SH-SY5Y (cell line): ENCODE results near the gene SPTBN5.

Source experiments
- GATA2 ChIP-seq: IDR thresholded peaks from 2 replicates; pipeline ENCODE4 v1.6.1; 2011; ENCODE audit warnings: mild to moderate bottlenecking, low read depth, low read length
- GATA3 ChIP-seq: IDR thresholded peaks from 2 replicates; pipeline ENCODE4 v1.6.1; 2011; ENCODE audit warnings: low read depth, mild to moderate bottlenecking, low read length, moderate library complexity

The SPTBN5 gene

DNA sequence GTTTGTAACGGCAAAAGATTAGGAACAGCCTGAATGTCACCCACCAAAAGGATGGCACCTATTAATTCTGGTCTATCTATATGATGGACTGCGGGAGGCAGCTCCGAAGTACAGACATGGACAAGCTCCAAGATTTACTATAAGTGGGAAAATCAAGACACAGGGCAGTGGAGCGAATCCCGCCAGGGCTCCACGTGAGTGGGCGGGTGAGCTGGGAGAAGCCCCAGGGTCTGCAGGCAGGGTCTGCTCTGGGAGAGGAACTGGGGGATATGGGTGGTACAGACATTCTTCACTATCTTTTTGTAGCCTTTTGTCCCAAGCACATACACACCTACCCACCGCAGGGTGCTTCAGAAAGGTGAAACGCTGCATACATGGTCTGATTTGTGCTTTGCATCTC, 38.2 kb upstream of the SPTBN5 start:
- no peak for TF ChIP-seq GATA3
- no peak for TF ChIP-seq GATA2

DNA sequence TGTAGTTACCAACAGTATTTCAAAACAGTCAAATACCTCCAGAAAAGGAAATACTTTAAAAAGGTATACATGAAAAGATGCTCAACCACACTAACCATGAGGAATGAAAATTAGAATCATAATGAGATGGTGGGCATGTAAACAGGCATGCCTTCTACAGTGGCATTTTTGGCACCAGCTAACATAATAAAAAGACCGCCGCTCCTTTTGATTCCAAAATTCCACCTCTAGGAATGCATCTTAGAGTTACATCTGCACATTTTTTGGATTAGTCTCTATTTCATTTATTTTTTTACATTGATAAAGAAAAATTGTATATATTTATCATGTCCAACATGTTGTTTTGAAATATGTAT, 37.0 kb upstream of the SPTBN5 start:
- TF ChIP-seq GATA3 (no peak), GATA2 (no peak)

DNA sequence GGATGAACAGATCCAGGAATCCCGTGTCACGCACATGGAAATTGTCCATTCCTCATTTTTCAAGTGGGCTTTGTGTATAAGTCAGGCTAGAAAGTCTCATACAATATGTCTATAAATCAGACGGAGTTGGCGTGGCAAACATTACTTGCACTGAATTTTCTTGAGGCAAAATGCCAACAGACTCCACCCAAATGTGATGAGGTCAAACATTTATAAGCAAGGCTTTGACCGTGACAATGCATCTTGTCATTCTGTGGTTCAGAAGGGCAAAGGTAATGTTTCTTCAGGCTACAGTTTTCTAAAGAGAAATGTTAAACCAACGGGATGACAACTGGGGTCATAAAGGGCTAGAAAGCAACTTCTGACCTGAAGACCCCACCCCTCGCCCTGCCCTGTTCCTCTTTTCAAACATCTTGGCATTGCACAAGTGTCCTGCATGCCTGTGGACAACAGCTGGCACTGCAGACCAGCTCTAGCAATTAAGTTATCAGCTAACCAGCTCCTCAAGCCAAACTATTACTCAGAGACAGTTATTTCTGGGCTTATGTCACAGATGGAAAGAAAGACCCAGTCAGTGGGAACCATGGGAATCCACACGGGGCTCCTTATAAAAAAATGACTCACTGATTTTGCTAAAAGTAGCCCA, 36.5 kb upstream of the SPTBN5 start:
- TF ChIP-seq GATA2 = no peak
- TF ChIP-seq GATA3 = no peak

DNA sequence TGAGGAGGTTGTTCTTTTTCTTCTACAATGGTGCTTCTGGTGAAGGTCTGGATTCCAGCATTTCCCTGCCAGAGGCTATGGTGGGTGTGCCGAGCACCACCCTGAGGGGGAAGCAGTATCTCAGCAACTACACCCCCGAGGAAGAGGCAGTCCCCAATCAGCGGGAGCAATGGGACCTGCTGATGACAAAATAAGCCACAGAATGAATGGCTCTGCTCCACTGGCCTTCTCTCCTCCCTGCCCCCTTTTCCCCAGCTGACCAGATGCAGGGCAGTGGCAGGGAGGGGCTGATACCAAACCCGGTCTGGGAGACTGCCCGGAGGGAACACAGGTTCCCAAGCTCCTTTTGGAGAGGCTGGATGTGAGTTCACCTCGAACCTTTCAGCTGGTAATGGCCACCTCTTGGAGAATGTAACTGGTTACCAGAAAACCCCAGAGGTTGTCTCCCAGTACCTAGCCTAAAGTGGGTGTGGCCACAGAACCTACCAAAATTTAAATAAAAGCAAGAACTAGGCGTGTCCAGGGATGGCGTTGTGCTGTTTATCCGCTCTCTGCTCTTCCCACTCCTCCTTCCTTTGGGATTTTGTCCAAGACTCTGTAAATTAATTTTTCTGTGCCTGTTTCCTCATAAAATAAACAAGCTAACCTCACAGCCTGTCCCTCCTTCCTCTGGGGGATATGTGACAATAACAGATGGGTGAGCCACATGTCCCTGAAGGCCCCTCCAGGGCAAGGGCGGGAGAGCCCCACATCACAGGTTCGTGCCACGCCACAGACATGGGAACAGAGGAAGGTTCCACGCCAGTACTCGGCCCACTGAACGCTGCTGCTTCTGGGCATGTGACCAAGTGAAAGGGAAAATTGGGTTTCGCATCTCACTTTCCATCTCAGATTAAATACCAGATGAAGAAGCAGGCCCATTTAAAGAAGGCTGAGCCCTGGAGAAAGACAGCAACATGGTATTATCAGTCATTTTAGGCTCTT, 35.1 kb upstream of the SPTBN5 start:
- TF ChIP-seq GATA3 = no peak
- no peak for TF ChIP-seq GATA2

DNA sequence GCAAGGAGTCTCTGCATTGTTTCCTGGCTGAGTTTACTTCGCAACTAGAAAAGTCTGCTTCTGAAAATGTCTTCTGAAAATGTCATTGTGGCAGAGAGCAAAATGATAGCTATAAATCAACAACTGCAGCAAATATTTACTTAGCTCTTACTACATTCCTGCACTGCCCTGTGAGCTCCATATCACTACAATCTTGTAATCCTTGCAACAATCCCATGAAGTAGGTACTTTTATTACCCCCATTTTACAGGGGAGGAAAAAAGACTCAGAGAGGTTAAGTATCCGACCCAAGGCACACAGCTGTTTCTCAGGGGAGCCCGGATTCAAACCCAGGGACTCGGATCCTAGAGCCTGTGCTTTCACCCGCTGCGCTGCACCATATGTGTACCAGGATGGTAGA, 34.2 kb upstream of the SPTBN5 start:
- TF ChIP-seq GATA2 (no peak), GATA3 (no peak)

DNA sequence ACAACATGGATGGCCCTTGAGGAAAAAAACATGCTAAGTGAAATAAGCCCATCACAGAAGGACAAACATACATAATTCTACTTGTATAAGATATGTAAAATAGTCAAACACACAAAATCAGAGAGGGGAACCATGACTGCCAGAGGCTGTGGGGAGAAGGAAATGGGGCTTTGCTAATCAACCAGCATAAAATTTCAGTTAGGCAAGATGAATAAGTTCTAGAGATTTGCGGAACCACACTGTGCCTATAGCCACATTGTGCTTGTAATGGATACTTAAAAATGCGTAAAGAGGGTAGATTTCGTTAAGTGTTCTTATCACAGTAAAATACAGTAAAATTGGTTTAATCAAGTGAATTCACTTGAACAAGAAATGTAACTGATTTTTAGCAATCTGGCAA, 33.7 kb upstream of the SPTBN5 start:
- TF ChIP-seq GATA3 = no peak
- no peak for TF ChIP-seq GATA2

DNA sequence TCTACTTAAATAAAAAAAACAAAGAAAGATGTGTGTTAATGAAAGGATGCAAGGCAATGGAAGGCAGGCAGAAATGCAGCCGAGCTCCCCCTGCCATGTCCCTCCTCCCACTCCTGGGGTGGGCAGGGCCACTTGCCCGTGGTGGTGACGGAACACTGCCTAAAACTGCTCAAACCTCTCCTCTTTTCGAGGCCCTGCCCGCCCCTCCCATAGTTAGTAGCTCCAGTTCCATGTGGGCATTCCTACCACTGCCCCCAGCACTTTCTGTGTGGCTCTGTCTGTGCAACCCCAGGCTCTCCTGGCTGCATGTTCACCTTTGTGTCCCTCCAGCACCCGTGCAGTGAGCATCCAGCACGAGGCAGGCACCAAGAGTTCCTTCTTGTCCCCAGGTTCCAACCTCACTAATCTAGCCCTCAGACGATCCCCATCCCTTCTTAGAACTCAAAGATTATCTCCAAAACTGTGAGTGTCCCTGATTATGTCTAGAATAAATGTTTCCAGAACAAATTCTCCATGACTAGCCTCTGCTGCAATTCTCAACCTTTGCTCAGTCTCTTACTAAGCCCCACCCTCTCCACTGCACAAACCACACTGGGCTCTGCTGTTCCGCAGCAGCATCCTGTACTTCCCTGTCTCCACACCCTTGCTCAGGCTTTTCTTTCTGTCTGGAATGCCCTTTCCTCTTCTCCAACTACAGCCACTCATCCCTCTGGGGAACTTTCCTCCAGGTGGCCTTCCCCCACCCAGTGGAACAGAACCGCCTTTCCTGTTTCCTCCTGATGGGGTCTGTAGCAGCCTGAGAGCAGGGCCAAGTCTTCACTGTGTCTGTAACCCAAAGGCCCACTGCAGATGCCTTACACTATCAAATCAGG, 32.6 kb upstream of the SPTBN5 start:
- TF ChIP-seq GATA3 (no peak), GATA2 (no peak)

DNA sequence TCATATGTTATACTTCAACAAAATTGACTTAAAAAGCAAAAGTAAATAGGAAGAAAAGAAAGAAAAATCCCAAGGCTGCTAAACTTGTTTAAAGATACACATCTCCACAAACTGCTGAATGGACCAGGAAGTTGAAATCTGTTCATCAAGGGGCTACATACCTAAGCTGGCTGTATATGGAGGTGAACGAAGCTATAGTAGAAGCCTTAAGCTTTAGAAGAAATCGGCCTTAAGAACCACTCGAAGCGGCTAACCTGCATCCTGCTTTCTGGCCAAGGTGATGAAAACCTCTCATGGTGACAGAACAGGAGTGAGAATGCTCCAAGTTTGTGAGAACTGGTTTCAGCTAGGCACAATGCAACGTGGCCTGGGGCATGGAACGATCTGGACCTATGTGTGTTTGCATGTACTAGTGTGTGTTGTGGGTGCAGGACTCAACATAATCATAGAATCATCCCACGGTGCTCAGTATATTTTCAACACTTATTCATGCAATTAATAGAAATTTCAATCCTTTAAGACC, 31.3 kb upstream of the SPTBN5 start:
- no peak for TF ChIP-seq GATA2
- no peak for TF ChIP-seq GATA3

DNA sequence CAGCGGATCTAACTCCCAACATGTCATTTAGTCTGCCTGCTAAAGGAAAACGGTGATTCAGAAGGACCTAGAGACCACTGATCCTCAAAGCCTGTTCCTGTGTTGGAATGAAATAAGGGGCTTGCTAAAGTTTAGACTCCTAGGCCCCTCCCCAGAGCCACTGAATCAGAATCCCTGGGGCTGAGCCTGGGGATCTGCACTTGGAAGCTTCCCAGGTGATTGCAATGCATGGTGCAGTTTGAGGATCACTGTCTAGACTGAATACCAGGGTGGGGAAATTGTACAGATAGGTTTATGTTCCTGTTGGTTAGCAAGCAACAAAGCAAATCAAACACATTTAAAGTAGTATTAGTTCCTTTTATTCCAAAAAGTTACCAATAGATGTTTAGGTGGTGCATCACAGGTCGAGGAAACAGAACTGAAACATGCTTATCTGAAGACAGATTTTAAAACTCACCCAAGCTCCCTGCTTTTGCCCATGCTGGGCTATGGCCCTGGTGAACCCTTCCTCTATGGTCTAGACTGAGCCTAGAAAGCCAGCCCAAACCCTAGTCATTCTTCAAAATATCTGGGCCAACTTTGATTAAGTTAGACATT, 29.6 kb upstream of the SPTBN5 start:
- TF ChIP-seq GATA2 = no peak
- no peak for TF ChIP-seq GATA3

DNA sequence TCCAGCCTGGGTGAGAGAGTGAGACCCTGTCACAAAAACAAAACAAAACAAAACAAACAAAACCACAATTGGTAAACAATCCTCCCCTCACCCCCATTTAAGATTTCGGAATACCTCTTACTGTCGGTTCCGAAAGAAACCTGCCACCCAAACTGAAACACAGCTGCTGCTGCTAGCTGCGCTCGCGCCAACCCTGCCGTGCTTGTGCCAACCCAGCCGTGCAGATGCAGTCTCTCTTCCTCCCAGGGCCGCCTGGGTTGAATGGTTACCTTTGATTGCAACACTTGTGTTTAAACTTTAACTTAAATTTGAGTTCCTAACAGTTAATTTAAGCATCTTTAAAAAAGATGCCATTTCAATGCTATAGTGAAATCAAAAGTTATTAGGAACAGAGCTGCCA, 28.5 kb upstream of the SPTBN5 start:
- TF ChIP-seq GATA3 = no peak
- TF ChIP-seq GATA2 = no peak

DNA sequence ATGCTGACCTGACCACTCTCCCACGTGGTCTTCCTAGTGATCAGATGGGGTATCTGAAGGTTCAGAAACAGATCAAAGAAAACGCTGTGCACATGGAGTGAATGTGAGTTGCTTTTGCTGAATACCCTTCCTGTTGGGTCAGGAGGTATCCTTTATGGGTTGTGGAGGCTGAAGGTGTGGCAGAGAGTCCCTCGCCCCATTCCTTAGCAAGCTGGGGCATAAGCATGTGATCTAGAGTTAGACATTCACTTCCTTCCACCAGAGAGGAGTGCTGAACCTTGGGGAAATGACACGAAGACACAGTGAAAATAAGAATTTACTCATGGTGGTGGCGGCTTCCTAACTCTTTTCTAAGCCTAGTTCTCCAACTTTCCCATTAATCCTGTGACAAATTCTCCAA, 27.8 kb upstream of the SPTBN5 start:
- no peak for TF ChIP-seq GATA3
- no peak for TF ChIP-seq GATA2

DNA sequence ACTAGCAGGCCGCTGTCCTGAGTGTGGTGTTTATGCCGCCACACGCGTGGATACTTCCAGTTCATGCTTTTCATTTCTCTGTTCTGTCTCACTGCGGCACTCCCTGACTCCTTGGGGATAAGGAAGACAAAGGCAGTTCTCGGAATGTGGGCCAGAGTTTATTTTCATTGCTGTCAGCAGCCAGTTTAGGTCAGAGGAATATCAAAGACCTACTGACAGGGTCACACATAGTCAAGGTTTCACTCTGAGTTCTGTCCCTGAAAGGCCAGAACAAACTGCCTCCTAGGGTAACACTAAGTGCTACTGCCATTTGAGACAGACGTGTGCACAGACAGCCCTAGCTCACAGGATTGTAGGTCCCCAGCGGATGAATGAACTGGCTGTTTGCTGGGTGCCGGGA, 27.3 kb upstream of the SPTBN5 start:
- TF ChIP-seq GATA3 = no peak
- TF ChIP-seq GATA2 = no peak

DNA sequence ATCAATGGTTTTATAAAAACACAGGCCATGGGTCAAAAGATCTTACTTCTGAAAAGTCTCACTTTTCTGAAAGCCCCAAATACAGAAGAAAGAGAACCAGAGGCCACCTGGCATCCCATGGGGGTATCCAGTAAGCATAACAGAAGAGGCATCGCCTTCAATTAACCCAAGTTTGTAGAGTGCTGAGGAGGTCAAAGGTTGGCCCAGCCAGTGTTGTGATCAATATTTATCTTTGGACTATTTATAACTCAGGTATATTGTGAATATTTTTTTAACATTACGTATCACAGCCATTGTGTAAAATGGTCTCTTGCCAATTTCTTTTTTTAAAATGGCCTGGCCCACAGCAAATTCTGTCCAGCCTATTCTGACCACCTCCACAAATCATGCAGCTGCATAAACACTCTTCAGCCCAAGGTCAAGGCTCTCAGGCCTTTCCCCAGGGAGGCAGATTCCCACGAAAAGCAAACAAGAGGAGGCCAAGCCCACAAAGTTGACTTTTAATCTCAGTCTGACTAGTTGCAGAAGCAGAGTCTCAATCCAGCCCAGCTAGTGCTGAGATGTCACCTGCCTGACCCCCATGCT, 26.2 kb upstream of the SPTBN5 start:
- TF ChIP-seq GATA3 (no peak), GATA2 (no peak)

DNA sequence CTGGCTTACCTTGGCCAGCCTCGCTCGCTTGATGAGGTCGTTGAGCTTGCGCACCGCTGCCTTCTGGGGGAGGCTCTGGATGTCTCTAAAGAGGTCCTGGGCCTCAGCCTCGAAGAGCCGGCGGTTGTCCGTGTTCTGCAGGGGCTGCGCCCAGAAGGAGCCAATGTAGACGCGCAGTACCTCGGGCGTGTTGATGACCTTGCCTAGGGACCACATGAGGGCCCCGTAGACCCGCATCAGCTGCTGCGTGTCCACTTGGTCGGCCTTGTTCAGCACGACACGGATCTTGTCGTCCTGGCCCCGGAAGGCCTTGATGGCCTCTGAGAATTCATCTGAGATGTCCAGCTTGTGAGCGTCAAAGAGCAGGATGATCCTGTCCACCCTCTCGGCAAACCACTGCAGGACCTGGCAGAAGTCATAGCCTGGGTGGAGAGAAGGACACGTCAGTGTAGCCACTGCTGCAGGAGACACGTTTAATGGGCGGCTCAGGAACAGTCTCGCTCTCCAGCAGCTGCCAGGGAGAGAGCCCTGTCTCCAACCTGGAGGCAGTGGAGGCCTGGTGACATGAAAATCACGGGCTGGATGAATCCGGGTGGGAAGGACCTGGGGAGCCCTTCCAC, 25.5 kb upstream of the SPTBN5 start:
- TF ChIP-seq GATA3 (no peak), GATA2 (no peak)
